Measurements from ENCODE around the gene LAMA3. TPM values are rescaled to one million over a fixed set of nuclear protein-coding genes. Genes with fewer than 3 reads are reported as not detected.

LAMA3 gene
- polyA plus RNA-seq, 3 donors, result 2.0 to 3.2 (median 2.2) TPM

DNA sequence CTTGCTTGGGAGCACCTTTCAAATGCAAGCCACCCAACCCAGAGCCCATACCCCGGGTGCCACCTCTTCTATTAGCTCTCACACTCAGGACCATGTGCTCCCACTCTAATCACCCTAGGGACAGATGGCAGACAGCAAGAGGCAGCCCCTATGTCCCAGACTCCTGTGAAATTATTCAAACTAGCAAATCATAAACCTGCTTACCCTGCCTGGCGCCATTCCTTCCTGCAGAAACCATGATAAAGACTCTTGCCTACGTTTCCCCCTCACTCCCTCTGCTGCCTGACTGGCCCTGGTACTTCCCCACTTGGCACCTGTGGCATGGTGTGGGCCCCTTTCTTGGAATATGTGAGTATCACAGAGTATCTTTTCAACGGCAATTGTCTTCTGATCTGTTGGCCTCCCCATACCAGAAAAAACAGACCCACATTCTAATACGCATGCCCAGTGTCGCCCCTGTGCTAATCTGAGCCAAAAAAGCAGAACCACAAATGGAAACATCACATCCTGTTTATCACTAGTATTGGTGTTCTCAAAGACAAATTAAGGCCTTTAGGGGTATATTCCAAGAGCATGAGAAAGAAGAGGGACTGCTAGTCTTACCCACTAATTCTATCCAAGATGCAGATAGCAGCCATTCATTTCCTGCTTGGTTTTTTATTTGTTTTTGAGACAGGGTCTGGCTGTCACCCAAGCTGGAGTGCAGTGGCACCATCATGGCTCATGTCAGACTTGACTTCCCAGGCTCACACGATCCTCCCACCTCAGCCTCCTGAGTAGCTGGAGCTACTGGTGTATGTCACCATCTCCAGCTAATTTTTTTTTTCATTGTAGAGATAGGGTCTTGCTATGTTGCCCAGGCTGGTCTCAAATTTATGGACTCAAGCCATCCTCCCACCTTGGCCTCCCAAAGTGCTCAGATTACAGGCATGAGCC is 281.2 kb downstream of the LAMA3 start:
- DNase-seq, result no peak

DNA sequence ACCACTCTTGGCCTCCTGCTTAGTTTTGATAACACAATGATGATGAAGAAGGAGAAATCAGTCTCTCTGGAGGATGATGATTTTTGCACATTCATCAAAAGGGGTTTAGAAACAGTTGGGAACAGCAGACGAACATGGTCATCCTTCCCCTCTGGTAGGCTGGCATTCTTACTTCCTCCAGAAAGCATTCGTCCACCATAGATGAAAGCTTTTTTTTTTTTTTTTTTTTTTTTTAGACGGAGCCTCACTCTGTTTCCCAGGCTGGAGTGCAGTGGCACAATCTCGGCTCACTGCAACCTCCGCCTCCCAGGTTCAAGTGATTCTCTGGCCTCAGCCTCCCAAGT is 281.8 kb downstream of the LAMA3 start:
- no peak for DNase-seq

DNA sequence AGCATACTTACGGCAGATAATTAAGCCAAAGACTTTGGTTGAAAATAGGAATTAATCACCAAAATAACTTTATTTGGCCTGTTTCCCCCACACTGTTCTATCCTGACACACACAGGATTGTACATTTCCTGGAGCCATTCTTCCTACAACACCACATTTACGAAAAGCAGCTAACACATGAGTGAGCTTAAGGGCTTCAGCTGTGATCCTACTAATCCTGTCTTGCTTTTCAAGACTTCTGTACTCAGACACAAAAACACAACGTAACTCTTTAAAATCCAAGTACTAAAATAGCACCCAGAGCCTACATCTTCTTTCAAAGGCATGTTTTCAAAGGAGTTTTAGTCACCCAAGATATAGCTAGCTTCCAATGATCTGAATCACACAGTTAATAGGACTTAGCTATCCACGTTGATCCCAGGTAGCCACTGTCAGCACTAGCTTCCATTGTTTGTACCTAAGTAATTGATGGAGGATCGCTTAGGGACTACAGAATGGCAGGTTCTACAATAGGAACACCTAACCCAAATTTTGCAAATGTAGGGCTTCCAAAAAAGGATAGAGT is 282.5 kb downstream of the LAMA3 start:
- no peak for DNase-seq

DNA sequence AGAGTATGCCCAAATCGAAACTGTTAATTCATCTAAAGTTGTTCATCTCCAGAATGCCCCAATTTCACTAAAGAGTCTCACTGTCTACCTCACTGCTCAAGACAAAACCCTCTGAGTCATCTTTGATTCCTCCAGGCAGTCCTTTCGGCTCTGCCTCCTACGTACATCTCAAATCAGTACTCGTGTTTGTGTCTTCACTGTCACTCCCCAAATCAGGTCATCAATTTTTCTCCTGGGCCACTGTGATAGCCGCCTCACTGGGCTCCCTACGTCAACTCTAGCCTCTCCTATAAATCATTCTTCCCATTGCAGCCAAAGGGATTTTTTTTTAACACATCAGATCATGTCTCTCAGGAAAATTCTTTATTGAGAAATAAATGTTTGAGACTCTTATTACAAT is 283.2 kb downstream of the LAMA3 start:
- no peak for DNase-seq

DNA sequence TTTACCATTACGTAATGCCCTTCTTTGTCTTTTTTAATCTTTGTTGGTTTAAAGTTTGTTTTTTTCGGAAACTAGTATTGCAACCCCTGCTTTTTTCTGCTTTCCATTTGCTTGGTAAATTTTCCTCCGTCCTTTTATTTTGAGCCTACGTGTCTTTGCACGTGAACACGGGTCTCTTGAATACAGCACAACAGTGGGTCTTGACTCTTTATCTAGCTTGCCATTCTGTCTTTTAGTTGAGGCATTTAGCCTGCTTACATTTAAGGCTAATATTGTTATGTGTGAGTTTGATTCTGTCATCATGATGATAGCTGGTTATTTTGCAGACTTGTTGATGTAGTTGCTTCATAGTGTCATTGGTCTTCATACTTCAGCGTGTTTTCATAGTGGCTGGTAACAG is 287.9 kb downstream of the LAMA3 start:
- DNase-seq, result no peak

DNA sequence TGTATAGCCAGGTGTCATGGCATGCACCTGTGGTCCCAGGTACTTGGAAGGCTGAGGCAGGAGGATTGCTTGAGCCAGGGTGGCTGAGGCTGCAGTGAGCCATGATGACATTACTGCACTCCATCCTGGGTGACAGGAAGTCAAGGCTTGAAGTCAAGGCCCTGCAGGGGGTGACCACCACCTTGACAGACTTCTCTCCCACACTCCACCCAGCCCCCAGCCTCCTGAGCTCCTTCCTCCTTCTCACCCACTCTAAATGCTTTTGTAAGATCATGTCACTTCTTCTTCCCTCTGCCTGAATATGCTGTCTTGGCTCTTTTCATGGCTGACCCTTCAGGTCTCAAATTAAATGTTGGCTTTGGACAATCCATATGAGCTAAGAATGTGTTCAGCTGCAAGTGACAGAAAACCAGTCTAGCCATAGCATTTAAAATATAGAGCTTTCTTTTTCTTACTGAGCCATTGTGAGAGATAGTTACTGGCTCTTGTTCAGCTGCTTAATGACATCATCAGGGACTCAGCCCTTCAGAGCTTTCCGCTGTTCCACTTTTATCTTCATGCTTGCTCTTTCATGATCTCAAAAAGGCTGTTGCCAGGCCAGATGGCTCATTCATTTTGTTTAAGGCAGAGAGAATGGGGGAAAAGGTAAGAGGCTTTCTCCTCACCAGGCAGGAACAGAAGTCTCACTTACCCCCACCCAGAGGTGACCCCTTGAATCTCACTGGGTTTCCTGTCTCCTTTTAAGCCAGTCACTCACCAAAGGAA is 288.6 kb downstream of the LAMA3 start:
- no peak for DNase-seq

DNA sequence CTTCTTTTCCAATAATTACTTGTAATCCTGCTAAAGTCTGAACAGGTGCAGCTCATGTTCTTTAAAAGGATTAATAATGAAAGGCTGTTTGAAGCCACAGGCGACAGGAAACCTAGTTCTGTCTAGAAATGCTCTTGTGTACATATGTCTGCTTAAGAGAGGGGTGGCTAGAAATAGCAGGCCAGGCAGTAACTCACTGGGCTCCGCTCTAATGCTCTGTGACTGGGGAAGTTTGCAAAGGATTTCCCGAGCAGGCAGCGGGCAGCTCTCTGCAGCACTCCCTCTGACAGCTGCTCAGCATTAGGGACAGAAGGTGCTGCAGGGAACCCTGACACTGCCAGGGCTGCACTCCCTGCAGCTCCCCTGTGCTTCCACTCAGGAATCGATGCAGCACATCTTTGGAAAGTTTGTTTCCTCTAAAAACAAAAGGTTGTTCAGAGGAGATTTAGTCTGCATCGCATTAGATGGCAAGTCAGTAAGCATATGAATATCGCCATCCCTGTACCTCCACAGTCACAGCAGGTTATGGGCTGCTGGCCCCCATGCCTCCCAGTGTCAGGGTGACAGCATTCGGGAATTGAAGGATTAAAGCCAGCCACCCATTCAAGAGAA is 292.2 kb downstream of the LAMA3 start:
- DNase-seq, result no peak

DNA sequence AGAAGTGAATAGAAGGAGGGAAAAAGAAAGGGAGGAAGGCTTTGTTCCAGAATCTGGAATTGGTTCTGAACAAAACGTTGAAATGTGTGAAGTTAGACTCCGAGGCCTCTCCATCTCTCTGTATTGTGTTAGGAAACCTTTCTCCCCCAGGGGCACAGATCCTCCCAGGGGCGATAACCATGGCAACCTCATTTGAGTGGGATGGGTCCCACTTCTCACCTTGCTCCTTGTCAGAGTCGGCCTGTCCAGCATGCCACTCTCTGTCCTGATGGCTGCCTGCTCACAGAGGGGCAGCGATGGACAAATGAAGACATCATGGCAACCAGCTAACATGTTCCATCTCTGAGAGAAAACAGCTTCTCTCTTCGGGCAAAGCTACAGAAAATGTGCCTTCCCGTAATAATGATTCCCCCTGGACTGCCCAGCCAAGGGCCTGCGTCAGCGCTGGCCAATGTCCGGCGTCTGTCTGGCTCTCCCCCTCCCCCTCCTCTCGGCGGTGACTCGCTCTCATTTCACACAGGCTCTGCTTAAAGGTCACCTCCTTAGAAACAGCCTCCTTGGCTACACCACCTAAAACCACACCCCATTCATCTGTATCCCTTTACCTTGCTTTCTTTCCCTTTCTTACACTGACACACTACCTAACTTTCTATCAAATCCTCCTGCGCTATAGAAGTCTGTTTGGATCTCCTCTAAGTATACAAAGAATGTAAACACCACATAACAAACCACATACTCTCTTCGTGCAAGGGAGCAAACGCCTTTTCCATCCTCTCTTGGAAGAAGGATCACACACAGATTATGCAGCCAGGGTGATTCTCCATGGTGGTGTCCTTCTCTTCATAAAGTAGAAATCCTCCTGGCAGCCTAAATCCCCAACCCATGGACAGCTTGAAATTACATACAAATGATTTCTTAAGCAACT is 293.2 kb downstream of the LAMA3 start:
- DNase-seq, result peak; percentile 41

DNA sequence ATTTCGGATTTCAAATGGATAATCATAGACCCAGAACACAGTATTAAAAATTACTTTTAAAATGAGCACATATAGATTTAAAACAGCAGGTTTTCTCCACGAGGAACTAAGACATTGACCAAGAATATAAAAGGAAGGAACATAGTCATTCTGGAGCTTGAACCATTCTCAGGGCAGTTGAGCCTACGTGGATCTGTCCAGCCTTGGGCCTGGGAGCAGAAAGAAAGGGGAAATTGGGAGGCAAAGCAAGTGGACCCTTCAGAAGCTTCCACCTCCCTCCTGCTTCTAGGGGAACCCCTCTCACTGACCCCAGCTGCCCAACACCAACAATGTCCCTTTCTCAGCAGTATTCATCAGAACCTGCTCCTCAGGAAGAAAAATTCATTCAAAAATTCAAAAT is 293.9 kb downstream of the LAMA3 start:
- no peak for DNase-seq

DNA sequence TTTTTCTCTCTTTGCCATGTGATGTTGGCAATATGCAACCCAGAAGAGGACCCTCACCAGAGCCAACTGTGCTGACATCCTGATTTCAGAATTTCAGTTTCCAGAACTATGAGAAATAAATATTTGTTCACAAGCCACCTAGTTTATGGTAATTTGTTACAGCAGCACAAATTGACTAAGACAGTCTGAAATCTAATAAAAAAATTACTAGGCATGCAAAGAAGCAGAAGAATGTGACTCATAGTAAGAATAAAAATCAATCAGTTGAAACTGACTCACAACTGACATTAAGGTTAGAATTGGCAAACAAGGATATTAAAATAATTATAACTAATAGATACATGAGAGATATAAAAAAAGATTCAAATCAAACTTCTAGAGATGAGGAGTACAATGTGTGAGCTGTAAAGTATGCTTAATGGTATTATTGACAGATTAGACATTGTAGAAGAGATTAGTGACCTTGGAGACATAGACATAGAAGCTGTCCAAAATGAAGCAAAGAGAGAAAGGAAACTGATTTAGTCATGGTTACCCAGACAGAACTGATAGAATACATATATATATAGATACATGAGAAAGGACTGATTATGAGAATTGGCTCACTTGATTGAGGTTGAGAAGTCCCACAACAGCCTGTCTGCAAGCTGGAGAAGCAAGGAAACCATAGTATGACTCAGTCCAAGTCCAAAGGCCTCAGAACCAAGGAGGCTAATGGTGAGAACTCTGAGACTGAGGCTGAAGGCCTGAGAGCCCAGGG is 297.5 kb downstream of the LAMA3 start:
- no peak for DNase-seq

DNA sequence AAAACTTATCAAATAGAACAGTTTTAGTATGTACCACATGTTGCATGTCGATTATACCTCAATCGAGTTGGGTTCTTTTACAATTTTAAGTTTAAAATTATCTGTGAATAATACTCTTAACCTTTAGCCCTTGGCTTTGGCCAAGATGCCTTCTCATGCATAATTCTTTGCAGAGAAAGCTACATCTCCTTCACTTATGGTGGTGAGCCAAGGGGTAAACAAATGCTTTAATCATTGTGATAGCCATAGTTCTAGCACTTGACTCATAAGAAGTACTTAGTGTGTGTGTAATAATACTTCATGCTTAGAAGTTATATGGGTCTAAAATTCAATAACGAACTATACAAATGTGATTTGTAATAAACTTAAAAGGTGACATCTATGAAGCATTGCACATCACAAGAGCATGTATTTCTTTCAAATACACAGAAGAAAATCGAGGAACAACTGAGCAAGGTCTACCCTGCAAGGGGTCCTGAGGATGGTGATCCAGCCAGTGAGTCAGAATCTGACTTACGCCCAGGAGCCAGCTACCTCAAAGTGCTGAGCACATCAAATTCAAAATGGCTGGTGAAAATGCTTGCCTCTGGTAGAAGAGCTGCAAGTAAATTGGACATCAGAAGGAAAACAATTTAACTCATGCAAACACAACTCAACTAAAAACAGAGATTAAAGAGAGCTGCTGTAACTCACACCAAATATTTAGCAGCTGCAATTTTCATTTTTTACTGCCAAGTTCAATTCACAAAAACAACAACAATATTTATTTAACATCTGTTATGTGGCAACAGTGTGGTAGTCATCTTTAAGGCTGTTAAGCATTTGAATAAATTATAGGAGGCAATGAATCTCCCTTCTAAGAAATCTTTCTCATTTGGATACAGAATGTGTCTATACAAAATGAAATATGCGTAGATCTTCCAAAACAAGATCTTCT is 301.5 kb downstream of the LAMA3 start:
- no peak for DNase-seq

DNA sequence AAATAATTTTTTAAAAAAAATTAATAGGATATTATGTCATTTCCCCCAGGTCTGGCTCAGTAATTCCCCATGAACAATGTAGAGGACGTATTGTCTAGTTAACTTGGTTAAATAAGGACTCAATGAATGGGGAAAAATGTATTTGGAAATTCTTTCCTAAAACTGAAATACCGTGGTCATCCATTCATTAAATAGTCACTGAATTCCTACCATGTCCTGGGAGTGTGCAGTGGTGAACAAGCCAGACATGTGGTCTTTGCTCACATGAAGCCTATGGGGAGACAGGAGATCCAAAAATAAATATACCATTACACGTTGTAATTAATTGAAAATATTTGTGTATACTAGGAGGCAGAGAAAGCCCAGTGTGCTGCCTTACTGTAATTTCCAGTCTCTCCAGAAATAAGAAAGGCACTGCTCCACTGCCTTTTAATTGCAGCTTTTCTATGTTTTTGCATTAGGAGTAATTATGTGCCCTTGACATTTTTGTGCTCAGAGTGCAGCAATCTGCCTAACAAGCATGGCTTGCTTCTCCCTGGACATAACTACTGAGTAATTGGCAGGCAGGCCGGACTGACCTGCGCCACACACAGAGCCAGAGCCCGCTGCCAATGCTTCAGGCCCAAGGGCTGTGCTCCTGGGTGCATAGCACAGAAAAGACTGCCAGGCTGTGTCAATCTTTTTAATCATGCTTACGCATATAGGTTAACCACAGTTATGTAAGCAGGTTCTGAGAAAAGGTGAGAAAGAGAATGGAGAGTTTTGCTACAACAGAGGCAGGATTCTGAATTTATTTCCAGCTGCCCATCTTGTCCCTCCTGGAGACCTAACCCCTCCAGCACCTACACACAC is 303.1 kb downstream of the LAMA3 start:
- no peak for DNase-seq

DNA sequence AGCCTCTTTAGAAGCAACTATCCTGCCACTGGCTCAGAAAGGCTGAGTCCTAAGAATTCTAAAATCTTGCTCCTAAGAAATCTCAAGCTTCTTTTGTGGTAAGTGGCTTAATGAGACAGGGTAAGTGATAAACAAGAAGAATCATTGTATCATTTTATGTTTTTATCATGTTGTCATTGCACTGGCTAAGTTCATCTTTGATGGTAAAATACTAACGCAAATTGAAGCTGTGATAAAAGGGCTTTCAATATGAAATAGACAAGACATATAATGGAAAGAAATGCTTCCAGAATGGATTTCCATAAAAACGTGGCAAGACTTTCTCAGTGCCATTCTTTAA is 303.7 kb downstream of the LAMA3 start:
- DNase-seq, result no peak

DNA sequence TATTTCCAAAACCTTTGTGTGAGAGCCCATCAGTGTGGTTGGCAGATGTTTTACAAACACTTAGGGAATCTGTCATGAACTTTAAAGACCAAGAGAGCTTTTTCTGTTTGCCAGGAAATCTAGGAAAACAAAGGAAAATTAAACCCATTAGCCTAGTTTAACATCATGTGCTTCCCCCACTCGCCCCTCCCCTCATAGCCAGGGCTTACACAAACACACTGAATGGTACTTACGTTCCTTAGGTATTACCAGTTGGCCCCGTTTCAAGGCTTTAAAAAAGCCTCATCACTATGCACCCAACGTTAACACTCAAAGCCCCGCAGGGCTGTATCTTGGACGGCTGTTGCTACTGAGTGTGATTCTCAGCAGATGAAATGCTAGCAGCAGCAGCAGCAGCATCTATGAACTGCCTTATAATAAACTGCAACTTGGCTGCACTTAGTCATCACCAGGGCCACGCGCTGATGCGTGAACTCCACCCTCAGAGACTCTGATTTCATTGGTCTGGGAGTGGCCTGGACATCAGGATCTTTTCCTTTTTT is 305.2 kb downstream of the LAMA3 start:
- peak; percentile 53 for DNase-seq

DNA sequence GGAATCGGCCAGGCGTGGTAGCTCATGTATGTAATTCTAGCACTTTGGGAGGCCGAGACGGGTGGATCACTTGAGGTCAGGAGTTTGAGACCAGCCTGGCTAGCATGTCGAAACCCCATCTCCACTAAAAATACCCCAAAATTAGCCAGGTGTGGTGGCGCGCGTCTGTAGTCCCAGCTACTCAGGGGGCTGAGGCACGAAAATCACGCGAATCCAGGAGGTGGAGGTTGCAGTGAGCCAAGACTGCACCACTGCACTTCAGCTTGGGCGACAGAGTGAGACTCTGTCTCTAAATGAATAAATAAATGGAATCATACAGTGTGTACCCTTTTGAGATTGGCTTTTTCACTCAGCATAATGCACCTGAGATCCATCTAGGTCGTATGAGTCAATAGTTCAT is 305.9 kb downstream of the LAMA3 start:
- no peak for DNase-seq

DNA sequence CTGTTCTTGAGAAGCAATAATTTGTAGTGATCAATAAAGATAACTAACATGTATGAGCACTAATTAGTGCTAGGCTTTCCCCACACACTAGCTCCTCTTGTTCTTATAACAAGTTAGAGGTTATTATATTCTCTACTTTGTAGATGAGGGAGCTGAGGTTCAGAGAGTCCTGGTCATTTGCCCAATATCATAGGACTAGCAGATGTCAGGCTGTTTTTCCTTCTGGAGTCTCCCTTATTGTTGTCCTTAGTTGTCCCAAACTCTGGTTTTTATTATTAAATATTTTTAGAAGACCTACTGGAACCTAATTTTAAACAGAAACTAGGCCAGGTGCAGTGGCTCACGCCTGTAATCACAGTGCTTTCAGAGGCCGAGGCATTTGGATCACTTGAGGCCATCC is 308.8 kb downstream of the LAMA3 start:
- DNase-seq, result no peak

DNA sequence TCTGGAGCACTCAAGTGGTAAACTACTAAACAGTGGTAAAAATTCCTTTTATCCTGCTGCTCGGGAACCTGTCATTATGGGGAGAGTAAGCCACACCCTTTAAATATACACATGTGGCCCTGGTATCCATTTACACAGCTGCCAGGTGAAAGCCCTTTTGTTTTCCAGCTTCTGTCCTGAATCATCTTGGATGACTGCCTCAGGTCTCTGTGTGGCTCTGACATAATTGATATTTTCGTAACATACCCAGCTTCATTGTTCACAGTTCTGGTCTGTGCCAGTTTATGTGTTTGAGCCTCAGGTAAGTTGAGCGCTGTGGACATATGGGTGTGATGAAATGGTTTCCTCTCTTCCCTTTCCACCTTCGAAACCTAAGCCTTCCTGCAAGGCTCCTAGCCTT is 309.6 kb downstream of the LAMA3 start:
- no peak for DNase-seq

Data from renal pelvis (tissue), 4 donors.